COLO829 (cell line): ENCODE data around the gene ANKK1.
A peak's percentile ranks its signal among the peaks of the same experiment; 100 is the strongest.

Experiments used
- DNase-seq: peaks from one replicate; pipeline ENCODE4 v3.0.0; 2012; ENCODE audit warnings: low spot score

ANKK1 gene

GRCh38 chr11:113410414-113411135 lies 23.0 kb downstream of the ANKK1 start:
- DNase-seq: no peak

GRCh38 chr11:113411536-113411935 lies 24.0 kb downstream of the ANKK1 start:
- no peak for DNase-seq

GRCh38 chr11:113412675-113413074 lies 25.1 kb downstream of the ANKK1 start:
- no peak for DNase-seq

GRCh38 chr11:113415343-113415742 lies 27.8 kb downstream of the ANKK1 start:
- no peak for DNase-seq

GRCh38 chr11:113417428-113417827 lies 29.8 kb downstream of the ANKK1 start:
- no peak for DNase-seq

GRCh38 chr11:113419454-113420003 lies 31.9 kb downstream of the ANKK1 start:
- DNase-seq: no peak

- DNase-seq: no peak
Measured at GRCh38 chr11:113420808-113421207, 33.2 kb downstream of the ANKK1 start.

- DNase-seq: no peak
Measured at GRCh38 chr11:113426686-113427085, 39.1 kb downstream of the ANKK1 start.

- DNase-seq: no peak
Measured at GRCh38 chr11:113431746-113432145, 44.2 kb downstream of the ANKK1 start.

GRCh38 chr11:113435190-113435968 lies 47.8 kb downstream of the ANKK1 start:
- no peak for DNase-seq

- no peak for DNase-seq
Measured at GRCh38 chr11:113436672-113437252, 49.2 kb downstream of the ANKK1 start.

GRCh38 chr11:113440816-113441215 lies 53.2 kb downstream of the ANKK1 start:
- no peak for DNase-seq

GRCh38 chr11:113444502-113445123 lies 57.0 kb downstream of the ANKK1 start:
- no peak for DNase-seq

GRCh38 chr11:113446112-113446511 lies 58.5 kb downstream of the ANKK1 start:
- no peak for DNase-seq

- DNase-seq: no peak
Measured at GRCh38 chr11:113446938-113447337, 59.4 kb downstream of the ANKK1 start.

GRCh38 chr11:113447621-113448315 lies 60.2 kb downstream of the ANKK1 start:
- peak; percentile 47 for DNase-seq

- no peak for DNase-seq
Measured at GRCh38 chr11:113448316-113448677, 60.7 kb downstream of the ANKK1 start.

- no peak for DNase-seq
Measured at GRCh38 chr11:113449743-113450142, 62.2 kb downstream of the ANKK1 start.
